Esophagus muscularis mucosa (tissue), 3 donors: Measurements from ENCODE around the gene ZNF71.

Source experiments
- CTCF ChIP-seq, 3 experiments: fragments of 200-600 bp in 2 of 3; fragments of 450-650 bp in 1 of 3; sonication (generic) in 2 of 3; IDR thresholded peaks; one replicate each; pipeline ENCODE4 v1.5.1; 2017 to 2019; ENCODE audit warnings: antibody characterized with exemption in 3 of 3, mild to moderate bottlenecking in 2 of 3, moderate library complexity in 1 of 3
- POLR2A ChIP-seq: fragments of 450-650 bp; IDR thresholded peaks from one replicate; pipeline ENCODE4 v1.6.1; 2017; ENCODE audit warnings: antibody characterized with exemption, moderate library complexity, mild to moderate bottlenecking, low read depth
- POLR2AphosphoS5 ChIP-seq, 2 donors: sonication (generic); formaldehyde crosslinking; IDR thresholded peaks; one replicate each; pipeline ENCODE4 v1.6.1; 2017; ENCODE audit warnings: antibody characterized with exemption in 2 of 2

GRCh38 chr19:56623006-56623405 is 27.9 kb downstream of the ZNF71 start:
- TF ChIP-seq CTCF (IDR thresholded peaks at IDR 0.05): no peak
- TF ChIP-seq POLR2AphosphoS5 (IDR thresholded peaks at IDR 0.05): no peak
- no peak for TF ChIP-seq POLR2A
